ENCODE data around the gene CRB1.

The CRB1 gene

DNA sequence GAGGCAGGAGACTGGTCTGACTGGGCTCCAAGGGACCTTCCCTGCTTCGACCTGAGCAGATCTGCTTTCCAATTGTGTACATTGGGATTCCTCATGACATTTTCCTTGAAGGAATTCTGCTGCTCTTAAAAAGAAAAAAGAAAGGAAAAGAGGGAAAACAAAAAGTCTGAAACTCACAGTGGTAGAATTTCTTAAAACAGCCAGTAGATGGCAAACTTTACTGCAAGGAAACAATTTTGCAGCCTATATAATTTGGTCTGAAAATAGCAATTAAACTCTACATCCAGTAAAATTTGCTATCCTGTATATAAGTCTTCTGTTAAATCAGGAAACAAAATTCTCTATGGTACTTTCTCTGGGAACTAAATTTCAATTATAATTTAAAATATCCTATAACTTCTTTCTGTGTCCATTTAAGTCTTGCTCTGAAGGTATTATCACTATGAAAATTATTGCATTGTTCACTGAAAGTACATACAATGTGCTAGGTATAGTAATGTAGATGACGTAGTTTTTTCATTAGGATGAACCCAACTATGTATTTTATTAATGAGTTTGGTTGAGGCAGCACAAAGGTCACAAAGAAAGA is 59.8 kb downstream of the CRB1 start:
- DNase-seq (ENCODE audit: insufficient read length) = no peak
- no peak for FAIRE-seq
- TF ChIP-seq POLR2AphosphoS5 (IDR thresholded peaks at IDR 0.05; ENCODE audit: low read depth, low read length) (no peak), TAF1 (IDR thresholded peaks at IDR 0.05; ENCODE audit: borderline replicate concordance, low read depth, low read length) (no peak), POLR2A (IDR thresholded peaks at IDR 0.05; ENCODE audit: low read depth, low read length) (no peak)

DNA sequence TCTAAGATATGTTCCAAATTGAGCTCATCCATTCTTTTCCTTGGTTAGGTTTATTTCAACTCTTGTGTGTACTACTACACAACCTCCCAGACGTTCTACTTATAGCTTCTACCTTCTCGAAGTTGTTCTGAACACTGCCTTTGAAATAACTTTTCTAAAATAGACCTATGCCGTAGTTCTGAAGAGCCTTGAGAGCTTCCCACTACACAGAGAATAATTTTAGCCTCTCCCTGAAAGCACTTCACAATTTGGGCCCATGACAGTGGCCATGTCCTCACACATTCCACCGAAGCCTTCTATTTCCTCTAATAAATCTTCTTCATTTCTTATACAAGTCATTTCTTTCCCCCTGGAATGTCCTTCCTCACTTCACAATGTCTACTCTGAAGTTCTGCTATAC is 62.2 kb downstream of the CRB1 start:
- DNase-seq (ENCODE audit: insufficient read length) = no peak
- TF ChIP-seq POLR2A (IDR thresholded peaks at IDR 0.05; ENCODE audit: low read depth, low read length) = no peak
- no peak for TF ChIP-seq TAF1 (IDR thresholded peaks at IDR 0.05; ENCODE audit: borderline replicate concordance, low read depth, low read length)
- TF ChIP-seq POLR2AphosphoS5 (IDR thresholded peaks at IDR 0.05; ENCODE audit: low read depth, low read length) = no peak
- no peak for FAIRE-seq

- FAIRE-seq = no peak
- TF ChIP-seq POLR2AphosphoS5 (IDR thresholded peaks at IDR 0.05; ENCODE audit: low read depth, low read length) (no peak), TAF1 (IDR thresholded peaks at IDR 0.05; ENCODE audit: borderline replicate concordance, low read depth, low read length) (no peak), POLR2A (IDR thresholded peaks at IDR 0.05; ENCODE audit: low read depth, low read length) (no peak)
- DNase-seq (ENCODE audit: insufficient read length) = no peak
These were observed 63.5 kb downstream of the CRB1 start for GRCh38 chr1:197331565-197331964.

DNA sequence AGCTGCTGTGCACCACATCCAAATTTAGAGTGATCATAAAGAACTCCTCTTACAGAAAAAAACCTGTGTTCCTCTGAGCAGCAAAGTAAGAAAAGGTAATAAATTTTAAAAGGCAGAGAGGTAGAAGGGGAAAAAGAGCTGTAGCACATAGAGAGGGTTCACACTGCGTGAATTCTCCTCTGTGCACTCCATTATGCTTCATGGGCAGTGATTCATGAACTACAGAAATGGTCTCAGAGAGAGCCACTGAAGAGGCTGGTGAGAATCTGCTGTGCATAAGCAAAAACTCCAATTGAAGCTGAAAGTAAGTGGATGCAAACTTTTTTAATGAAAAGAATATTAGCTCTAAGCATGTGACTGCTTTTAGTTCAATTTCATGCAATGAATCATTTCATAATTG is 65.0 kb downstream of the CRB1 start:
- DNase-seq (ENCODE audit: insufficient read length) = no peak
- TF ChIP-seq POLR2A (IDR thresholded peaks at IDR 0.05; ENCODE audit: low read depth, low read length) = no peak
- TF ChIP-seq TAF1 (IDR thresholded peaks at IDR 0.05; ENCODE audit: borderline replicate concordance, low read depth, low read length) = no peak
- no peak for TF ChIP-seq POLR2AphosphoS5 (IDR thresholded peaks at IDR 0.05; ENCODE audit: low read depth, low read length)
- FAIRE-seq = no peak

DNA sequence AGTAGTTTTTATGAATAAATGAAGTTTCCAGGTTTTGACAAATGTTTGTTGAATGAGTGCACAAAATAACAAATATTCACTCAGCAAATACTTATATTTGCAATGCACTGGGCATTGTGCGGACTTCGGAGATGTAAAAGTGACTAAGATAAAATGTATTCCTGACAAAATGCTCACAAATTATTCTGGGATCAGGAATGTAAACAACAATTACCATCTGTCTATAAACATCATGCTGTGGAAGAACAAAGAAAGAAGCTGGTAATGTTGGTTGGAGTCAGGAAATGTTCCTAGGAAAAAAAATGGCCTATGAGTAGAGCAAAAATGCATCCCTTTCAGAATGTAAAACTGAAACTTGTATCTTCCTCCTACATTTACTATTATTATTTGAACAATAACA is 68.5 kb downstream of the CRB1 start:
- DNase-seq (ENCODE audit: insufficient read length) = no peak
- TF ChIP-seq POLR2AphosphoS5 (IDR thresholded peaks at IDR 0.05; ENCODE audit: low read depth, low read length) (no peak), TAF1 (IDR thresholded peaks at IDR 0.05; ENCODE audit: borderline replicate concordance, low read depth, low read length) (no peak), POLR2A (IDR thresholded peaks at IDR 0.05; ENCODE audit: low read depth, low read length) (no peak)
- FAIRE-seq = no peak

GRCh38 chr1:197339106-197340060 is 71.3 kb downstream of the CRB1 start:
- no peak for FAIRE-seq
- TF ChIP-seq TAF1 (IDR thresholded peaks at IDR 0.05; ENCODE audit: borderline replicate concordance, low read depth, low read length) = no peak
- TF ChIP-seq POLR2A (IDR thresholded peaks at IDR 0.05; ENCODE audit: low read depth, low read length) = no peak
- no peak for DNase-seq (ENCODE audit: insufficient read length)

DNA sequence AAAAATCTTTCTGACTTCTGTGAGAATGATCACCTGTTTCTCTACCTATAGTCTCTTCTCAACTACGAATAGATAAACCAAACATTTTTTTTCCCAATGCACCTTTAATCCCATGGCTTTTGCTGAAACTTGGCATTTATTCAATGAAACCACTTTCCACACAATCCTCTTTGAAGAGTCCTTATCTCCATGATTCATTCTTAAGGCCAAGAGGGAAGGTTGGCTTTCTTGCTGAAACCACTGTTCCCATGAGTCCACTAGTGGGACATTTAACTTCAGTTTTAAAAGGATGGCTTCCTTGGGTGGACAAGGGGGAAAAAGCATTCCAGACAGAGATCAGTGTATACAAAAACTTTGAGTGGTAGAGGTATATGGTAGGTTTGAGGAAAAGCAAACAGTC is 73.6 kb downstream of the CRB1 start:
- no peak for TF ChIP-seq TAF1 (IDR thresholded peaks at IDR 0.05; ENCODE audit: borderline replicate concordance, low read depth, low read length)
- no peak for TF ChIP-seq POLR2A (IDR thresholded peaks at IDR 0.05; ENCODE audit: low read depth, low read length)
- DNase-seq (ENCODE audit: insufficient read length) (no peak), FAIRE-seq (no peak)

GRCh38 chr1:197342044-197342565 is 74.1 kb downstream of the CRB1 start:
- TF ChIP-seq POLR2A (IDR thresholded peaks at IDR 0.05; ENCODE audit: low read depth, low read length) = no peak
- TF ChIP-seq POLR2AphosphoS5 (IDR thresholded peaks at IDR 0.05; ENCODE audit: low read depth, low read length) = no peak
- TF ChIP-seq TAF1 (IDR thresholded peaks at IDR 0.05; ENCODE audit: borderline replicate concordance, low read depth, low read length) = no peak
- DNase-seq (ENCODE audit: insufficient read length) (no peak), FAIRE-seq (no peak)

DNA sequence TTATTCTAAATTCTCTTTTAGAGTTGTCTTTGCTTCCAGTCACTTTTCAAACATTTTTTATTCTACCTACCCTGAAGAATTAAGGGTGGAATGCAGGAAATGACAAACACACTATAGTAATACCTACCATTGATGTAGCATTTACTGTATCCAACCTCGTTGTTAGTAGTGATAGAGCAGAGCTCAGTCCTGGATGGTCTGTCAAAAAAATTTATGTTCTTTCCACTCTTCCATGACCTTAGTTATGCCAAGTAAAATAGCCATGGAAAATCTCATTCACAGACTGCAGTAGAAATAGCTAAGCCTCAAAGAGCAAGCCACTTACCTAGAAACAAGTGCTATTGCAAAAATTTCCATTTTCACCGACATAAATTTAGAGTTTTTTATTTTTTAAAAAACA is 74.6 kb downstream of the CRB1 start:
- no peak for FAIRE-seq
- no peak for DNase-seq (ENCODE audit: insufficient read length)

GRCh38 chr1:197343663-197344273 is 75.7 kb downstream of the CRB1 start:
- no peak for TF ChIP-seq TAF1 (IDR thresholded peaks at IDR 0.05; ENCODE audit: borderline replicate concordance, low read depth, low read length)
- no peak for TF ChIP-seq POLR2A (IDR thresholded peaks at IDR 0.05; ENCODE audit: low read depth, low read length)
- no peak for TF ChIP-seq POLR2AphosphoS5 (IDR thresholded peaks at IDR 0.05; ENCODE audit: low read depth, low read length)
- no peak for FAIRE-seq

More for the DNA sequence above, 74.6 kb downstream of the CRB1 start:
- TF ChIP-seq POLR2A (IDR thresholded peaks at IDR 0.05; ENCODE audit: low read depth, low read length) (no peak), POLR2AphosphoS5 (IDR thresholded peaks at IDR 0.05; ENCODE audit: low read depth, low read length) (no peak), TAF1 (IDR thresholded peaks at IDR 0.05; ENCODE audit: borderline replicate concordance, low read depth, low read length) (no peak)

DNA sequence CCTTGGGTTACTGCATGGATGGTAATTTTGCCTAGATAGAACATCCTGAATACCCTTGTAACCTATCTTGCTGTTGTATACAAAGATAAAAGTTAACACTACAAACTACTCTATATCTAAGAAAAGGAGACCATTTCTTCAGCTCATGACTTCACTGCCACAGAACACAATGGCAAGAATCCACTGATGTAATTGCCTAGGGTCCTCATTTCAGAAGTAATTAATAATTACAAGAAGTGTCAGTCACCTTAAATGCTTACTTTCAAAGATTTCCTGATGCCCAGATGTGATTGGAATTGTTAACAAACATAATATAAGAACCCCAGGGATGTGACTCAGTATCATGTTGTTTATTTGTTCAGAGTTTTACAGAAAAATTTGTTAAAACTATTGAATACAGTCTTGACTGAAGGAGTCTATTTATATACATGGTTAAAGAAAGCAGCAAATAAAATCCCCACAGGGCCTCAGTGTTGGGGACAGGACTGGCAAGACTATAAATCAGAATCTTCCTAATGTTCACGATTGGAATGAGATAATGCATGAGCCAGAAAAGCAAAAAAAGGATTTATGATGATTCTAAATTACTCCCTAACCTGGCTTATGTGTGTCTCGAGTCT is 83.9 kb downstream of the CRB1 start:
- TF ChIP-seq POLR2A (IDR thresholded peaks at IDR 0.05; ENCODE audit: low read depth, low read length) (no peak), TAF1 (IDR thresholded peaks at IDR 0.05; ENCODE audit: borderline replicate concordance, low read depth, low read length) (no peak), POLR2AphosphoS5 (IDR thresholded peaks at IDR 0.05; ENCODE audit: low read depth, low read length) (no peak)
- DNase-seq (ENCODE audit: insufficient read length) = no peak
- FAIRE-seq = no peak

More at GRCh38 chr1:197343663-197344273, 75.7 kb downstream of the CRB1 start:
- DNase-seq (ENCODE audit: insufficient read length) = no peak
